Thoracic aorta (tissue), 2 donors: ENCODE results near the gene TAS2R1. TPM values are rescaled to one million over a fixed set of nuclear protein-coding genes. Genes with fewer than 3 reads are reported as not detected.

ENCODE experiments used
- ATAC-seq: fragments of 150-250 bp; one replicate; pipeline ENCODE4 v1.8.0; 2017; ENCODE audit warnings: low read depth; ENCODE audit not compliant: insufficient number of reproducible peaks, low FRiP score
- DNase-seq: peaks from one replicate; pipeline ENCODE4 v3.0.0-alpha.2; 2020; ENCODE audit warnings: low spot score
- H3K27ac ChIP-seq, 2 donors: fragments of 200-600 bp; sonication (generic); 1 replicate in 1 of 2; 2 replicates in 1 of 2; pipeline ENCODE4 v1.5.1; 2016; ENCODE audit warnings: mild to moderate bottlenecking in 2 of 2, moderate library complexity in 2 of 2
- H3K27me3 ChIP-seq: fragments of 200-600 bp; sonication (generic); replicated peaks from 2 replicates; pipeline ENCODE4 v1.6.0; 2016; ENCODE audit warnings: mild to moderate bottlenecking; ENCODE audit not compliant: insufficient read depth
- H3K36me3 ChIP-seq: fragments of 200-600 bp; sonication (generic); one replicate; pipeline ENCODE4 v1.5.1; 2016
- H3K4me1 ChIP-seq, 2 donors: fragments of 200-600 bp; sonication (generic); 1 replicate in 1 of 2; 2 replicates in 1 of 2; pipeline versions ENCODE4 v1.5.1 to v1.6.0; 2016; ENCODE audit warnings: low read depth in 2 of 2, mild to moderate bottlenecking in 1 of 2; ENCODE audit not compliant: control insufficient read depth in 1 of 2
- H3K4me3 ChIP-seq: fragments of 200-600 bp; sonication (generic); 2 replicates; pipeline ENCODE4 v1.5.1; 2016; ENCODE audit warnings: mild to moderate bottlenecking
- H3K9me3 ChIP-seq: fragments of 200-600 bp; sonication (generic); 2 replicates; pipeline ENCODE4 v1.5.1; 2016
- total RNA-seq, 2 donors: library from RNA; depleted of rRNA; stranded (reverse); fragments of >200 nt; gene quantifications; one replicate each; pipeline versions ENCODE4 v1.1.0 to v1.2.3, GENCODE V29; 2016
- TF ChIP-seq, protein P1 (sequence below): fragments of 200-600 bp; sonication (generic); IDR thresholded peaks from one replicate; pipeline ENCODE4 v1.5.1; 2019; ENCODE audit warnings: antibody characterized with exemption

Gene TAS2R1
- total RNA-seq, 2 donors from 2014 or later, result not detected

DNA sequence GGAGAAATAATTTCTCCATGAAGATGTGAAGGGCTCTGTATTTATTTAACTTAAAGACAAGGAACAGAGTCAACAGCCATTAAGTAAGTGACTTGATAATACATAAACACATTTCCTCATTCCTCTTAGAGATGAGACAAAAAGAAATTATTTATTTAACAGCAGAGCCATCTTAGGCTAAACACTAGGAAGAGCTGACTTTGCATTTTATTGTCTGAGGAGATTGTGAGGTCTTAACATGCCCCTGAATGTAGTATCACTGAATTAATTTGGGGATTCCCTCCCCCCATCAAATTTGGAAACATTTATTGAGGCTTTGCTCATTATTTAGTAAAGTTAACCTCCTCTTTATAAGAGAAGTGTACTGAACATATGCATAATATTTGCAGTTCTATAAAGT, 35.2 kb downstream of the TAS2R1 start:
- no peaks in the 10 kb centered on the region for H3K27me3 ChIP-seq
- peaks cover 0 to 11% of the 10 kb centered on the region in 2 donors for H3K4me1 ChIP-seq
- no peak for DNase-seq
- no peak overlapping the region for H3K4me3 ChIP-seq
- no peaks in the 10 kb centered on the region for H3K36me3 ChIP-seq
- TF ChIP-seq, protein P1, sequence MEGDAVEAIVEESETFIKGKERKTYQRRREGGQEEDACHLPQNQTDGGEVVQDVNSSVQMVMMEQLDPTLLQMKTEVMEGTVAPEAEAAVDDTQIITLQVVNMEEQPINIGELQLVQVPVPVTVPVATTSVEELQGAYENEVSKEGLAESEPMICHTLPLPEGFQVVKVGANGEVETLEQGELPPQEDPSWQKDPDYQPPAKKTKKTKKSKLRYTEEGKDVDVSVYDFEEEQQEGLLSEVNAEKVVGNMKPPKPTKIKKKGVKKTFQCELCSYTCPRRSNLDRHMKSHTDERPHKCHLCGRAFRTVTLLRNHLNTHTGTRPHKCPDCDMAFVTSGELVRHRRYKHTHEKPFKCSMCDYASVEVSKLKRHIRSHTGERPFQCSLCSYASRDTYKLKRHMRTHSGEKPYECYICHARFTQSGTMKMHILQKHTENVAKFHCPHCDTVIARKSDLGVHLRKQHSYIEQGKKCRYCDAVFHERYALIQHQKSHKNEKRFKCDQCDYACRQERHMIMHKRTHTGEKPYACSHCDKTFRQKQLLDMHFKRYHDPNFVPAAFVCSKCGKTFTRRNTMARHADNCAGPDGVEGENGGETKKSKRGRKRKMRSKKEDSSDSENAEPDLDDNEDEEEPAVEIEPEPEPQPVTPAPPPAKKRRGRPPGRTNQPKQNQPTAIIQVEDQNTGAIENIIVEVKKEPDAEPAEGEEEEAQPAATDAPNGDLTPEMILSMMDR, result no peak
- no peak for ATAC-seq
- H3K27ac ChIP-seq, result no peak overlapping the region
- H3K9me3 ChIP-seq, result no peaks in the 10 kb centered on the region

DNA sequence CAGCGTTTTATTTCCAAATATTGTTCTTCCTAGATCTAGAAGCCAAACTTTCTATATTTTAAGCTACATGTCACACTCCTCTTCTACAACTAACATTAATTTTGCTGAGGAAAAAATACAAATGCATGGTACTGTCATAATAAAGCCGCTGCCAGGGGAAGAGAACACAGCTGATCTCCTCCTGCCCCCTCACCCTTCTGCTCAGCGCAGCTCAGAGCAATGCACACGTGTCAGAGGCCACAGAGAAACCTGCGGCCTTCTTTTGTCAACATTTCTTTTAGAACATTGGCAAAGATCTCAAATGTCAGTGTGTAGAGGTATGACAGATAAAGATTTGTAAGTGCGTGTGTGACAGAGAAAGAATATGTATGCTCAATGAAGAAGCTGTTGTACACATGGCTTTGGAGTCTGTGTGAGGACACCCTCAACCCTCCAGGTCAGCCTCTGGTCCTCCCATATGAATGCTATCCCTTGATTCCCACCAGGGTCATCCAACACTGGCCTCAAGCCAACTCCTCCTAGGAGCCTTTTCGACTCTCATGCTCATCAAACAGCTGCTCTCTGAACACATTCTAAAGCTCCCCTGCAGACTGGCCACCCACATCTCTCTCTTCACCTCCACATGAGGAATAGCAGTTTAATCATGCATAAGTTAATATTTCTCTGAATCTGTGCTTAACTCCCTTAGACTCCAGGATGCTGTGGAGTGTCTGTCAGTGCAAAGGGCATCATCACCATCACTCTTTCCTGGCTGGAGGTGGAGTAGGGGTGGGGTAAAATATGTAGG, 40.9 kb downstream of the TAS2R1 start:
- Histone ChIP-seq H3K27me3 (no peaks in the 10 kb centered on the region), H3K9me3 (no peaks in the 10 kb centered on the region), H3K36me3 (no peaks in the 10 kb centered on the region), H3K4me1 (no peaks in the 10 kb centered on the region), H3K27ac (no peak overlapping the region), H3K4me3 (no peak overlapping the region)
- no peak for ATAC-seq
- DNase-seq, result no peak
- TF ChIP-seq, protein P1, result no peak

DNA sequence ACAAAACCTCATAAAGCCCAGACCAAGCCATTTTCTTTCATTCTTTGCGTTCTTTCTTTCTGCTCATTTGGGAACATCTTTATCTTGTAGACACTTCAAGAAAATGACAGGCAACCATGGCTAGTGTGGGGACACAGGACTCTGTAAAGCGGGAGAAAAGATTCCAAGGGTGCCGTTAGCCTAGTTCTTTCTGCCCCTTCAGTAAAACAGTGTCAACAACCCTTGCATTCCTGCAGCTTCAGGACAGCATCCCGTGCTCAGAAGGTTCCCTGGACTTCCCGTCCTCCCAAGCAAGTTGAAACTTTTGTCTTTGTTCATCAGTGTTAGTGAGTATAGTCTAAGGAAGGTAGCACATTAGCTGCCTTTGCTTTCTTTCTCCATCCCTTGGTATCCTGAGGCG, 41.9 kb downstream of the TAS2R1 start:
- no peaks in the 10 kb centered on the region for H3K27me3 ChIP-seq
- ATAC-seq, result no peak
- H3K27ac ChIP-seq, result no peak overlapping the region
- H3K4me1 ChIP-seq, result no peaks in the 10 kb centered on the region
- no peak overlapping the region for H3K4me3 ChIP-seq
- H3K9me3 ChIP-seq, result no peaks in the 10 kb centered on the region
- H3K36me3 ChIP-seq, result no peaks in the 10 kb centered on the region
- TF ChIP-seq, protein P1, result no peak
- DNase-seq, result no peak

DNA sequence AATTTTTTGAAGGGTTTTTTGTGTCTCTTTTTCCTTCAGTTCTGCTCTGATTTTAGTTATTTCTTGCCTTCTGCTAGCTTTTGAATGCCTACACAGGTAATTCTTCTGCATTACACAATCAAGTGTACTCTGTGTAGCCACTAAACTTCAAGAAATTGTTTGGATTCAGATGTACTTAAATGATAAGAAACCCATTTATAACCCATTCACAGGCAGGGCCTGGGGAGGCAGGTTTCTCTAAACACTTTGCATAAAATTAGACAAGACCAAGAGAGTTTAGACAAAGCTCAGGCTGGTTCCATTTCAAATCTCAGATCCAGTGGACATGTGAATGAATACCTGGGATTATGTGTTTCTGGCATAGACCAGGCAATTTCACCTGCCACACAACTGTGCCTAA, 43.0 kb downstream of the TAS2R1 start:
- no peak for DNase-seq

DNA sequence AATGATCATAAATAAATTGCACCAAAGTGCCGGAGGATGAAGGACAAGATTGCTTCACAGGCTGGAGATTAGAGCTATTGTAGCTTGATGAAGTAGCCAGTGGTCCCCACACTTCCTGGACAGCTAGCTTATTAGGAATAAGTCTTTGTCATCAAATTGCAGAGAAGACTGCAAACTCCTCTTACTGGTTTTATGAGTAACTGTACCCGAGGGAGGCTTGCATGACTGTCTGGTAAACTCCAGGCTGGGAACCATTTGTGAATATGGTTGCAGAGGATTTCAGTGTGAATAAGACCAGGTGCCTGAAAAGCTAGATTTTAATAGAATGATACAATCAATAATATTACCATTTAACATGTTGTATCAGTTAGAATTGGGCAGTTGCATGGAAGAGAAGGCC, 47.7 kb downstream of the TAS2R1 start:
- ATAC-seq (no peak), DNase-seq (no peak)
- H3K9me3 ChIP-seq, result no peaks in the 10 kb centered on the region
- TF ChIP-seq, protein P1, result no peak
- H3K27ac ChIP-seq, result no peak overlapping the region
- no peaks in the 10 kb centered on the region for H3K4me1 ChIP-seq
- H3K36me3 ChIP-seq, result no peaks in the 10 kb centered on the region
- no peaks in the 10 kb centered on the region for H3K27me3 ChIP-seq
- no peak overlapping the region for H3K4me3 ChIP-seq

More for the DNA sequence above, 43.0 kb downstream of the TAS2R1 start:
- no peak overlapping the region for H3K27ac ChIP-seq
- H3K36me3 ChIP-seq, result no peaks in the 10 kb centered on the region
- H3K4me3 ChIP-seq, result no peak overlapping the region
- no peak for ATAC-seq
- H3K9me3 ChIP-seq, result no peaks in the 10 kb centered on the region
- H3K4me1 ChIP-seq, result no peaks in the 10 kb centered on the region
- TF ChIP-seq, protein P1, result no peak
- H3K27me3 ChIP-seq, result no peaks in the 10 kb centered on the region

Other genes with a start within 250 kb of the TAS2R1 start
- gene SEMA5A, start 84.3 kb downstream of the TAS2R1 start, total RNA-seq, result 10 to 100 TPM; 13.3 to 17.6 TPM